HG02798 (cell line): ENCODE data around the gene OSBP2.
A peak's percentile ranks its signal among the peaks of the same experiment; 100 is the strongest.

ENCODE experiments used
- ATAC-seq: cut with Tn5 transposase; IDR thresholded peaks from one replicate; pipeline ENCODE4 v1.9.1; 2021; ENCODE audit warnings: mild to moderate bottlenecking; ENCODE audit not compliant: unreplicated experiment, poor library complexity

The OSBP2 gene, protein sequence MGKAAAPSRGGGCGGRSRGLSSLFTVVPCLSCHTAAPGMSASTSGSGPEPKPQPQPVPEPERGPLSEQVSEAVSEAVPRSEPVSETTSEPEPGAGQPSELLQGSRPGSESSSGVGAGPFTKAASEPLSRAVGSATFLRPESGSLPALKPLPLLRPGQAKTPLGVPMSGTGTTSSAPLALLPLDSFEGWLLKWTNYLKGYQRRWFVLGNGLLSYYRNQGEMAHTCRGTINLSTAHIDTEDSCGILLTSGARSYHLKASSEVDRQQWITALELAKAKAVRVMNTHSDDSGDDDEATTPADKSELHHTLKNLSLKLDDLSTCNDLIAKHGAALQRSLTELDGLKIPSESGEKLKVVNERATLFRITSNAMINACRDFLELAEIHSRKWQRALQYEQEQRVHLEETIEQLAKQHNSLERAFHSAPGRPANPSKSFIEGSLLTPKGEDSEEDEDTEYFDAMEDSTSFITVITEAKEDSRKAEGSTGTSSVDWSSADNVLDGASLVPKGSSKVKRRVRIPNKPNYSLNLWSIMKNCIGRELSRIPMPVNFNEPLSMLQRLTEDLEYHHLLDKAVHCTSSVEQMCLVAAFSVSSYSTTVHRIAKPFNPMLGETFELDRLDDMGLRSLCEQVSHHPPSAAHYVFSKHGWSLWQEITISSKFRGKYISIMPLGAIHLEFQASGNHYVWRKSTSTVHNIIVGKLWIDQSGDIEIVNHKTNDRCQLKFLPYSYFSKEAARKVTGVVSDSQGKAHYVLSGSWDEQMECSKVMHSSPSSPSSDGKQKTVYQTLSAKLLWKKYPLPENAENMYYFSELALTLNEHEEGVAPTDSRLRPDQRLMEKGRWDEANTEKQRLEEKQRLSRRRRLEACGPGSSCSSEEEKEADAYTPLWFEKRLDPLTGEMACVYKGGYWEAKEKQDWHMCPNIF

DNA sequence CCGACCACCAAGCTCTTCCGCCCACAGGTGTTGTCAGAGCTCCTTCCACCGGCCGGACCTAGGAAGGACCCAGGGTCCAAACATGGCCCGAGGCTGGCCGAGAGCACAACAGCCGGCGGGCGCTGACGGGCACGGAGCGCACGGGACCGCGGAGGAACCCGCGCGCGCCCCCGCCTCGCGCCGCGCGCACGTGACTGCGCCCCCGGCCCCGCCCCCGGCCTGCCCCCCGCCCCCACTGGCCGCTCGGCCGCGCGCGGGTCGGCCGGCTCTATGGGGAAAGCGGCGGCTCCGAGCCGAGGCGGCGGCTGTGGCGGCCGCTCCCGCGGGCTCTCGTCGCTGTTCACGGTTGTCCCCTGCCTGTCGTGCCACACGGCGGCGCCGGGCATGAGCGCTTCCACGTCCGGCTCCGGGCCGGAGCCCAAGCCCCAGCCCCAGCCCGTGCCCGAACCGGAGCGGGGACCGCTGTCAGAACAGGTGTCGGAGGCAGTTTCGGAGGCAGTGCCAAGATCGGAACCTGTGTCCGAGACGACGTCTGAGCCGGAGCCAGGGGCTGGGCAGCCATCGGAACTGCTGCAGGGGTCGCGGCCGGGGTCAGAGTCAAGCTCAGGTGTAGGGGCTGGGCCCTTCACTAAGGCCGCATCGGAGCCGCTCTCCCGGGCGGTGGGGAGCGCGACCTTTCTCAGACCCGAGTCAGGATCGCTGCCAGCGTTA lies at the start of gene OSBP2:
Gene OSBP2, plus strand, starts transcription at position 235 of the 711 bp plus-strand sequence. Its CDS starts 36 bp downstream, at position 271.
- ATAC-seq, result no peak

DNA sequence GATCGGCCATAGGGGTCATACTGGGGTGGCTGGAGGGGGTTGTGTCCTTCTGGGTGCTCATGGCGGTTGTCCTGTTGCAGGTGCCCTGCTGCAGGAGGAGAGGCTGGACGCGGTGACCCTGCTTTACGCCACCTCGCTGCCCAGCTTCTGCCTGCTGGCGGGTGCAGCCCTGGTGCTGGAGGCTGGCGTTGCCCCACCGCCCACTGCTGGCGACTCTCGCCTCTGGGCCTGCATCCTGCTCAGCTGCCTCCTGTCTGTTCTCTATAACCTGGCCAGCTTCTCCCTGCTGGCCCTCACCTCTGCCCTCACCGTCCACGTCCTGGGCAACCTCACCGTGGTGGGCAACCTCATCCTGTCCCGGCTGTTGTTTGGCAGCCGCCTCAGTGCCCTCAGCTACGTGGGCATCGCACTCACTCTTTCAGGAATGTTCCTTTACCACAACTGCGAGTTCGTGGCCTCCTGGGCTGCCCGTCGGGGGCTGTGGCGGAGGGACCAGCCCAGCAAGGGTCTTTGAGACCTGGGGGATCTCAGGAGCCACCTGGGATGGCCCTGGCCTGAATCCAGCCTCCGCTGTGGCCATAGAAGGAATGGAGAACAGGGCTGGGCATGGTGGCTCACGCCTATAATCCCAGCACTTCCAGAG lies 48.0 kb upstream of the OSBP2 start:
- ATAC-seq, result no peak

DNA sequence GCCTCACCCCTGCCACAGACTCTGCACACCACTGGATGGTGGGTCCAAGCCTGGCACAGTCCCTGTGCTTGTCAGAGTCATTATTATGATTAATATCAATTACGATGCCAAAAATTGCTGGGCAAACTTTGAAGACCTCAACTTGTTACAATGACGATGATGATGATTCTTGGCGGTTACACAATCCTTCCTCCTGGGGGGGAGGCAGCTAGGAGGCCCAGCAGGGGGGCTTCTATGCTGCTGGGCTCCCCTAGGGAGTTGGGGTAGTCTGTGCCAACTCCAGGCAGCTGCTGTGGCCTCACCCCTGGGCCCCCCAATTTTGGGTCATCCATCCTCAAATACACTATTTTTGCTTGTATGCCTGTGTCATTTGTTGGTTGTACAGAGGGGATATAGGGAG lies 47.1 kb upstream of the OSBP2 start:
- no peak for ATAC-seq

DNA sequence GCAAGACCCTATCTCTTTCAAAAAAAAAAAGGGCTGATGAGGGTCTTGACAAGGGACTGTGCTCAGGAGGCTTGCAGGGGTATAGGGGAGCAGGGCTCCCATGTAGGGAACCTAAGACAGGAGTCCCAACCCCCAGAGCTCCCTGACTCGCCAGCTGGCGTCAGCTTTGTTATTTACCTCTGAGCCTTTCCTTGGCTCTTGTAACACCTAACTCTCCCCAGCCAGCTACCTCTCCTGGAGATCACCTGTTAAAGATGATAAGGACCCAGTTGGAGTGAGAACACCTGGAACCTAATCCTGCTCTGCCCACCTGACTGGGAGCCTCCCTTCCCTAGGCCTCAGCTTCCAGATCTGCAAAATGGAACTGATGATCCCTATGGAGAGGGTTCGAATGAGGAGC lies 45.8 kb upstream of the OSBP2 start:
- no peak for ATAC-seq

DNA sequence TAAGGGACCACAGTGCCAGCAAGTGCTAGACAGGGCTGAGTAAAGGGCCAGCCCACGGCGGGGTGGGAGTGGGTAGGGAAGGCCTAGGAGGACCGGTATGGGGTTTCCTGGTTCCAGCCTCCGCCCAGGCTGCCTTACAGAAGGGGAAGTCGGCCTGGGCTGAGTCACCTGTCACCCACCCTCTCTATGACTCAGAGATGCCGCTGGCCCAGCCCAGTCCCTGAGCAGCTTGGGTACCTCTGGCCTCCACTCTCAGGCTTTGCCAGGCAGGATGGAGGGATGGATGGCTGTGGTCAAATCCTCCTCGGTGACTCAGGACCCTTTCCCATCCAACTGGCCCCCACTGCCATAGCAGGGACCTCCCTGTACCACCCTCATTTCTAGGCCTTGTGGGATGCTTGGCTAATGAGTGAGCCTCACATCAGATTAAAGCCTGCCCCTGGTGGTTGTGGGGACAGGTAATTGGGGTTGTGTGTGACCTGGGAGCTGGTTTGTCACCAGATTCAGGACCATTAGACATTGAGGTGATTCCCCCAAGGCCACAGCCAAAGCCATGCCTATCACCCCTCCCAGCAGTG lies 45.2 kb upstream of the OSBP2 start:
- ATAC-seq, result peak; percentile 39

DNA sequence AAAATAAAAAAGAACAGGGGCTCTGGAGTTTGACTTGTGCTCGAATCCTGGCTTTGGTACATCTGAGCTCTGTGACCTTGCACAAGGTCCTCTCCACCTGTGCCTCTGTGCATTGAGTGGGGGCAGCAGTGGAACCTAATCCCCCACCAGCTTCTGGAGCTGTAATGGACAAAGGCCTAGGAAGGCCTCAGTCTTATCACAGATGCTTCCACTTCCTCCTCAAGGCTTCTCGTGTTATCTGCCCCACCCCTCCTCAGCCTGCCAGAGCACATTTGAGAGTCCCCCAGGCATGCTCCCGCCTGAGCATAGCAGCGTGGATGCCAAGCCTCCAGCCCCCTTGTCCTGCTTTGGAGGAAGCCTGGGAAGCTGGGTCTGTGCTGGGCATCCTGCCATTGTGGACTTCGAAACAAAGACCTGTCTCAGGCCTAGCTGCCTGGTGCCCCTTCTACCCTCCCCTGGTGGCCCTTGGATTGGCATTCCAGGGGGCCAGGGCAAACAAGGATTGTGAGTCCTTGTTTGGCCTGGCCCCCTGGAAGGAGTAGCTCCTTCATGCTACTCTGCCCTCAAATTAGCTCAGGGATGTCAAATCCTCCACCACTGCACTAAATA lies 44.1 kb upstream of the OSBP2 start:
- no peak for ATAC-seq

DNA sequence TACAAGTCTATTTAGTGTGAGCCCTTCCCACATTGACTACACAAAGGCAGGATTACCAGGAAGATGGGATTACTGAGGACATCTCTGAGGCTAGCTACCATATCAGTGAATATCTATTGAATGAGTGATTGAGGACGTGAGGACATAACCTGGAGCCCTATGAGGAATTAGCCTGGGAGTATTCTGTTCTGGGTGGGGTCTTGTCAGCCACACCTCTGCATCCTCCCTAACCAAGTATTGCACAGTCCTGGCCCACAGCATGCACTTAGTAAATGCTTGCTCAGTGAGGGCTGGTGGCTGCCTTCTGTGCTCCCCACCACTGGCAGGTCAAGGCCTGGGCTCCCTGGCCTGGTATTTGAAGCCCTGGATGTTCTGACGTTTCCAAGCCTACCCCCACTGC lies 41.8 kb upstream of the OSBP2 start:
- ATAC-seq, result no peak

DNA sequence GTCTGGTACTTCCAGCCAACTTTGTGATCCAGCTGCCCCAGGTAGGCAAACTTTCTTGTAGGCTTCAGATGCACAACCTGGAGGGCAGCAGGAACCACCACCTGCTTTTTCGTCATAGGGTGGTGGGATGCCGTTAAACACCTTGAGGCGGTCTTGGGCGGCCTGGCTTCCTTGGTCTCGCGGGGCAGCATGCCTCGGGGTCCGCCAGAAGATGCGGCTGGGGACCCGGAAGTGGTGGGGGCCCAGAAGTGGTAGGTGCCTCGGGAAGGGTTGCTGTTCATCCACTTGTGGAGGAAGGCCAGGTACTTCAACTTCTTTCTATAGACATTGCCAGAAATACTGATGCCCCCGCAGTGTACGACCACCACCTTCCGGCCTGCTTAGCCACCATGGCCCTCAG lies 40.3 kb upstream of the OSBP2 start:
- ATAC-seq, result no peak

DNA sequence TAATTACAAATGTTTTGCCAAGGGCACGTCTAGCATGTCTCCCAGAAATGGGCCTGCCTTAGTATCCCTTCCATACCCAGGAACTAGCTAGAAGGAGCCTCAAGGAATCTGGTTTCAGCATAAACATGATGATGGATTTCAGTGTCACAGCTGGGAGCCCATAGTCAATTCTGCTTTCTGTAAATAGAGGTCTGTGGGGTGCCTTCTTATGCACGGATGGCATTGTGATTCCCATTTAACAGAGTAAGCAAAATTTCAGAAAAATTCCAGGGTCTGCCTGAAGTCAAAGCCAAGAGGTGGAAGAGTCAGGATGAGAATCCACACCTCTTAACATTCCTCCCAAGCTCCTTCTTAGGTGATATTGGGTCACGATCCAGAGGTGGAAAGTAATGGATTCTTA lies 39.1 kb upstream of the OSBP2 start:
- ATAC-seq, result no peak

DNA sequence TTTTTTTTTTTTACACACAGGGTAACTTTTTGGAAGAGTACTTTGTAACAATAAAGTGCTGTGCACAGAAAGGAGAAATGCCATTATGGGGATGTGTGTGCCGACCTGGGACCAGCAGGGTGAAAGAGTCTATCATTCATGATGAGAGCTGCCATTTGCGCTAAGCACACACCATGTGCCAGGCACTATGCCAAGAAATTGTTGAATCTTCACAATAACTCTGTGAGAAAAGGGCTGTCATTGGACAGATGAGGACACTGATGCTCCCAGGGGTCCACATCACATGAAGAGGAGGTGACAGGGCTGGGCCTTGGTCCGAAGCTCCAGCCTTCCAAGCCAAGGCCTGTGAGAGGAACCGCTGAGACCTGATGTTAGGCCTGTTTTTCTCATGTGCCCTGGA lies 32.6 kb upstream of the OSBP2 start:
- no peak for ATAC-seq

DNA sequence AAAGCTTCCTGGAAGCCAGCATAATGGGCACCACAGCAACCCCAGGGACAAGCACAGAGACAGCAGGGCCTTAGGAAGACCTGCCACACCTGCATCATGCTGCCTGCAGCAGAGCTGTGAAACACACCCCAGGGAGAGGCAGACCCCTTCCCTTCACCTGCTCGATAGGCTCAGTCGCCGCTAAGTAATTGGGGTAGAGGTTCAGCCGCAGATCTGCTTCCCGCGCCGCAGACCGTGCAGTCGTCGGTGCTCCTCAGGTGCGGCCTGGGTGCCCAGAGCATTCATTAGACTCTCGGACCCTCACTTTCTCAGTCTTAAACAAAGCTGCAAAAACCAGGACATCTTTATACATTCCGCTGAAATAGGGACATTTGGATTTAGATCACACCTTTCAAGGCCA lies 29.9 kb upstream of the OSBP2 start:
- ATAC-seq, result no peak

DNA sequence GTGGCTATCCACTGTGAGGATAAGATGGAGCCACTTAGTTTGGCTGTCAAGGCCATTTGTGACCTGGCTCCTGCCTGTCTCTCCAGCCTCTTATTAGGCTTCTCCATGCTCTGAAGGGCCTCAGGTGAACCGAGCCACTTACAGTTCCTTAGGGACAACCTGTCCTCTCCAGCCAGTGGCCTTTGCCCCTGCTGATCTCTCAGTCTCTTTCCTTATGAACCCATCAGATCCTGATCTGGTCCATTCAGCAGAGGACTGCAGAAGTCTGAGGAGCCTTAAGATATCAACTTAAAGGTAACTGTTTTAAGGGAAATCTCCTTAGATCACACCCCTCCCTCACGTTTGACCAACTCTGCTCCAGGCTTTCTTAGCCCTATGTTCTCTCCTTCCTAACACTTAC lies 29.4 kb upstream of the OSBP2 start:
- no peak for ATAC-seq

DNA sequence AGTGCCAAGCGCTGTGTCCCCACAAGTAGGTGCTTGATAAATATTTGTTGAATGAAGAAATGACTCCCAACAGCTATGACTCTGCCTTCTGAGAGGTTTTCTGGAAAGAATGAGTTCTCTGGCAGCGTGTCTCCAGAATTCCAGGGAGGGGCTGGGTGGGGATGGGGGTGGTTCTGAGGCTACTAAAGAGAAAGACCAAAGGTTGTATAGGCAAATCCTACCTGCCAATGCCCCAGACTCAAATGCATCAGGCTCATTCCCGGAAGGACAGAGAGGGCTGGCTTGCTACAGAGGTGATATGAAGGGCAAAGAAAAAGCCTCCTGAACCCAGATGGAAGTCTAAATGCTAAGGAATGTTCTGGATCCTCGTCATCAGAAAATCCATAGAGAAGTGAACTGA lies 28.9 kb upstream of the OSBP2 start:
- no peak for ATAC-seq

DNA sequence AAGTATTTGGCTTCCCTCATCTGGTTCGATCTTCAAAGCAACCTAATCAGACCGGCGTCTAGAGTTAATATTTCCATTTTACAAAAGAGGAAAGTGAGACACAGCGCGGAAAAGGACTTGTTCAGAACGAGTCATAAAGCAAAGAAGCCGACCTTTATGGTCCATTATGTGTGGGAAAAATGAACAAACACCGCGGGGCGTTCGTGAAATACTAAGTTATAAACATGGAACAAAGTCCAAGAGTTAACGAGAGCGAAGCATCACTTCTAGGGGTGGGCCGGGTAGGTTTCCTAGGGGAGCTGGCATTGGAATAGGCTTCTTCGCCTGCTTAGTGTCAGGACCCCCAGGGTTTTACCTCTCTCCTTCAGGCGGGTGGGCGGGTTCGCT lies 27.6 kb upstream of the OSBP2 start:
- no peak for ATAC-seq

DNA sequence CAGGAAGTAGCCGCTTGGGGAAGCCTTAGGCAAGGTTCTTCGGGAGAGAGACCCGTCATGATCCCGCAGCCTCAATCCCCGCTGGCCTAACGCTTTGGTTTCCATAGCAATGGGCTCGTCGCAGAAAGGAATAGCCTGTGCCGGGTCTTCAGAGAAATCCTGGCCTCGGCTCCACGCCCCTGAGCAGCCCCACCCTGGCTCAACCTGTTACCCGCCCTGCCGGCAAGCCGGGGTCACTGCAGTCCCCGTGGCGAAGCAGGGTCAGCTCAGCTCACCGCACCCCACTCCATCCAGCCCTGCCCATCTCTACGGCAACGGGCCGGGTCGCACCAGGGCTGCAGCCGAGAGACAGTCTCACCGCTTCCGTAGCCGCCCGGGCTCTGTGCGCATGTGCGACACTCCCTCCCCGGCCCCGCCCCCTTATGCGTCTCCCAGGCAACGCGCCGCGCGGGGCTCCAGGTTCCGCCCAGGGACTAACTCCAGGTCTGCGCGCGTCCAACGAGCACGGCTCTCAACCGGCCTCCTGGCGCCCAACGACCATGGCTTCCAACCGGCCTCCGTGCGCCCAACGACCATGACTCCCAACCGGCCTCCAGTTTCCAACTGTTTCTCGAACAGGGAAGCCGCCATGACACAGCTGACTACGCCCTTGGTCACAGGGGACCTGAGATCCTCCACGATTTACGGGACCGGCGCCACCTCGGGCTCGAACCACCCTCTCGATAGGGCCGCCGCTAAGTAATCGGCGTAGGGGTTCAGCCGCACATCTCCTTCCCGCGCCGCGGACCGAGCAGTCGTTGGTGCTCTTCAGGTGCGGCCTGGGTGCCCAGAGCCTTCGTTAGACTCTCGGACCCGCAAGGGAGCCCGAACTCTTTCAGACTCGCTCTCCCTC lies 26.9 kb upstream of the OSBP2 start, which contains the start of gene DUSP18:
Gene DUSP18, minus strand, starts transcription at position 382 of the 892 bp plus-strand sequence. CDS start 3,872 bp downstream, outside the sequence.
- ATAC-seq, result peak; percentile 94

DNA sequence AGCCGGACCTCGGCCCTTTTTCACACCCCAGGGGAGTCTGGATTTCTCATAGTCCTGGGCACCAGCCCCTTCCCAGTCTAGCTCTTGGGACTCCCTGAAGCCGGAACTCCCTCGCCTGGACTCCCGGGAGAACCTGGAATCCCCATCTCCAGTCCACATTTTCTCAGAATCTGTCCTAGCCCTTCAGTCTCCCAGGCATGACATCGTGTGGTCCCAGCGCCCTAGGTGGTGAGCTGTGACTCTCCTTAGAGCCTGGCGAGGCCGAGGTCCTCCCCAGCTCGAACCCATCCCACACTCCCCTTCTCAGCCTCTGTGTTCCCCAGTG lies 26.3 kb upstream of the OSBP2 start:
- ATAC-seq, result no peak

DNA sequence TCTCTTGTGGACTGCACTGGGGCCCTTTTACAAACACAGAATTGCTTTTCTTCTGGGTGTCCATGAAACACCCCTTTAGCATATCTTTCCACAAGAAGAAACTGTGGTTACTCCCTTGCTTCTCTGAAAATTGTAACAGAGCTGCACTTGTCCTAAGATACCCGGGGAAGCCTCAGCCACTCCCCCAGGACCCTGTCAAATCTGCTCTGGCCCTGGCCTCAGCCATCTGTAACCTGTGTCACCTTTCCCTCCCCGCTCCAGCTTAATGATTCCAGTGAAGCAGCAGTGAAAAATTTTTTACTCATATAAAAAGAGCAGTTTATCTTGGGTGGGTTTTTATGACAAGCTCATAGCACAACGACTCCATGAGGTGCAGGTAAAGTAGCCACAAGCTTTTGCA lies 23.6 kb upstream of the OSBP2 start:
- ATAC-seq, result no peak

DNA sequence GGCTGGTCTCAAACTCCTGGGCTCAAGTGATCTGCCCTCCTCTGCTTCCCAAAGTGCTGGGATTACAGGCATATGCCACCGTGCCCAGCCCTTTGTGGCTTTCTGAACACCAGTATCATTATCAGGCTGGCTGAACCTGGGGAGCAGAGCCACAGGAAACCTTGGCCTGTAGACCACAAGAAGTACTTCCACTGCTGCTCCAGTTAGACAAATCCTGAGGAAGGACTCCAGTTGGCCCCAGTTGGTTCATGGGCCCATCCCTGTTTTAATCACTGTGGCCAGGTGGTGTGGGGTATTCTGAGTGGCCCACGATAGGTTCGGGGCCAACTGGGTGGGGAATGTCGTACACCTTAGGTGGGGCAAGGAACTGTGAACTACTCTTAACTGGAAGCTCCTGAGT lies 21.5 kb upstream of the OSBP2 start:
- ATAC-seq, result no peak

DNA sequence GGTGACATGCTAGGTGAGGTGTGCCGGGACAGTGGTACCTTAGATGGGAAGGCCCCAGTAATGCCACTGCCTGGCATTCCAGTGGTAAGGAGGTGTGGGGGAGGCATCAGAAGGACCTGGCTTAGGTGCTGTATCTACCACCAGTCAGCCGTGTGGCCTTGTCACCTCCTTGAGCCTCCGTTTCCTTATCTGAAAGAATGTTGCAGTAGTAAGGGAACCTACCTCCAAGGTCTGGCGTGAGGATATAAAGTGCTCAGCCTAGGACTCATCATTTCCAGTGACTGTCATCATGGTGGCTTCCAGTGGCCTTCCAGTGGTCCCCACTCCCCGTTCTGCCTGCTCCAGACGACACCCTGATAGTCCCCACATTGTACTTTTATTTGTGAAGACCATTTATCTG lies 20.2 kb upstream of the OSBP2 start:
- ATAC-seq, result no peak
